ENCODE data around the gene SRSF5.
"Not testable (repeated sequence)": the region's sequence is repeated elsewhere in the genome, so short reads cannot be mapped to it uniquely, and the experiment has no call there.

Gene SRSF5

GRCh38 chr14:69766984-69767368, at the start of gene SRSF5:
SRSF5 (plus strand) TSS chr14:69767142; CDS start chr14:69768157, 1,015 bp downstream.
- peak; percentile 95 for DNase-seq

DNA sequence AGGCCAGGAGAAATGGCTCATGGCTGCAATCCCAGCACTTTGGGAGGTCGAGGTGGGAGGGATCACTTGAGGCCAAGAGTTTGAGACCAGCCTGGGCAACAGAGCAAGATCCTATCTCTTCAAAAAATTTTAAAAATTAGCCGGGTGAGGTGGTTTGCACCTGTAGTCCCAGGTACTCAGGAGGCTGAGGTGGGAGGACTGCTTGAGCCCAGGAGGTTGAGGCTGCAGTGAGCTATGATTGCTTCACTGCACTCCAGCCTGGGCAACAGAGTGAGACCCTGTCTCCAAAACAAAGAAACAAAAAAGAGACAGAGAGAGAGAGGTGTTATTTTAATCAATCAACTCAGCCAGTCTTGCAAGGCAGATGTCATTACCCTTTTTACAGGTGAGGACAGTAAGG, 48.3 kb upstream of the SRSF5 start:
- DNase-seq = not testable (repeated sequence)

GRCh38 chr14:69719501-69719951, 47.4 kb upstream of the SRSF5 start:
- DNase-seq = no peak

DNA sequence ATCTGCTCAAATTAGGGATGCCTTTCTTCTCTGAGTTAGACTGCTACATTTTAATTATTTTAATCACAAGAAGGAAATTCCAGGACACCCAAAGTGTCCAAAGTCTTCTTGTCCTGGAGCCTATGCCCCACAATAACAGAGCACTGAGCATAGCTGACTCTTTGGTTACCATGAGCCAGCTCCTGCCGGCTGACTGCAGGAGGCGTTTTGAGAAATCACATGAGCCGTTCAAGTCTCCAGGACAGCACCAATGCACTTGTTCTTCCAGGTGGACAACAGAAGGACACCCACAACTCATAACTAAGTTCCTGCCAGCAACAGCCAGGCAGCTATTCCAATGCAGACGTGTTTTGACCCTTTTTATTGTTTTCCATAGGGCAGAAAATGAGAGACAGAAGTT, 46.0 kb upstream of the SRSF5 start:
- no peak for DNase-seq

- peak; percentile 90 for DNase-seq
Measured at GRCh38 chr14:69726761-69727511, 40.0 kb upstream of the SRSF5 start.

DNA sequence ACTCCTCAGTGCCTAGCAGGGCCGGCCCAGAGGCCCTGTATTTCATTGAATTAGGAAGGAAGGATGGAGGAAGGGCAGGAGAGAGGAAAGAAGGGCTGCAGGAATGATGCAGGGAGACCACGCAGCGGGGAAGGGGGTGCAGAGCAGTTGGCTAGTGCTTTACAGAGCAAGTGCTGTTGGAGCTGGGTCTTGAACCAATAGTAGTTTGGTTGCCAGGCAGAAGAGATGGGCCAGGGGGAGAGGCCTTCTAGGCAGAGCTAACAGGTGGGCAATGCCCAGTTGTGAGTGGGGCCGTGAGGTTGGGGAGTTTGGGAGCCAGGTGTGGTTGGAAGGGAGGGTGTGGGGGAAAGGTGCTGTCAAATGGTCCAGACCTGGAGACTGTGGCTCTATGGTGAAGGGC, 39.1 kb upstream of the SRSF5 start:
- no peak for DNase-seq

DNA sequence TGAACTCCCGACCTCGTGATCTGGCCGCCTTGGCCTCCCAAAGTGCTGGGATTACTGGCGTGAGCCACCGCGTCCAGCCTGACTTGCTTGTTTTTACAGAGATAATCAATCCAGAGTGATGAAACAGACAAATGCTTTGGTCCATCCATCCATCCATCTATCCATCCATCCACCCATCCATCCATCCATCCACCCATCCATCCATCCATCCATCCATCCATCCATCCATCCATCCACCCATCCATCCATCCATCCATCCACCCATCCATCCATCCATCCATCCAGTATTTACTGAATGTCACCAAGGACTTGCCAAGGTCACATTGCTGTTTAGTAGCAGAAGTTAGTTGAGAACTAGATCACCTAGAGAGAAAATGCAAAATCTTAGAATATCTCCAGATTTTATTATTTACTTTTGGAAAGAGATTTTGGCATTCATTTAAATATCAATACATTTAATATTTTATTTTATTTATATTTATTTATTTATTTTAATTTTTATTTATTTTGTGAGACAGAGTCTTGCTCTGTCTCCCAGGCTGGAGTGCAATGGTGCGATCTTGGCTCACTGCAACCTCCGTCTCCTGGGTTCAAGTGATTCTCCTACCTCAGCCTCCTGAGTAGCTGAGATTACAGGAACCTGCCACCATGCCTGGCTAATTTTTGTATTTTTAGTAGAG, 34.9 kb upstream of the SRSF5 start:
- not testable (repeated sequence) for DNase-seq

DNA sequence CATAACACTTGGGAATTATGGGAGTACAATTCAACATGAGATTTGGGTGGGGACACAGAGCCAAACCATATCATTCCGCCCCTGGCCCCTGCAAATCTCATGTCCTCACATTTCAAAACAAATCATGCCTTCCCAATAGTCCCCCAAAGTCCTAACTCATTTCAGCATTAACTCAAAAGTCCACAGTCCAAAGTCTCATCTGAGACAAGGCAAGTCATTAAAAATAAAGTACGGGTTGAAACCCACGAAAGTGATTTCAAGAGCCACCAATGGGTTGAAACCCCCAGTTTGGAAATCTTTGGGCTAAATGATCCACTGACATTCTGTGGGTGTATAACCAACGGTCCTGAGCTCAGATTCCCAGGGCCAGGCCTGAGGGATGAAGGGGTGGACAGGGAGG, 30.5 kb upstream of the SRSF5 start:
- not testable (repeated sequence) for DNase-seq

DNA sequence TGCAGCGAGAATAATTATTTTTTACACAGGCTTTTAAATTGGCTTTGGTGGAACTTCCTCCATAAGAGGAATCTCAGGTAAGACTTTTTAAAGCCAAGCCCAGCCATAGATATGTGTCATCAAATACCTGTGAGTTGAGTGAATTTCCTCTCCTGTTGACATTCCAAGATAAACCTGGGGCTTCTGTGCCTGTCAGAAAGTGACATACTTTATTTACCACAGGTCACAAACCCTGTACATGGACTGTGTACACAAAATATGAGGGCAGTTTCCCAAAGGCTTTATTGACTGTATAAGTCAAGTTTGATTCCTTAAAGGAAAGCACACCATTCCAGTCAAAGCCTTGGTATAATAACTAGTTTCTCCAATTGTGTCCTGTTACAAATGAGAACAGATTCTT, 25.9 kb upstream of the SRSF5 start:
- no peak for DNase-seq

- no peak for DNase-seq
Measured at GRCh38 chr14:69749956-69750355, 17.0 kb upstream of the SRSF5 start.

DNA sequence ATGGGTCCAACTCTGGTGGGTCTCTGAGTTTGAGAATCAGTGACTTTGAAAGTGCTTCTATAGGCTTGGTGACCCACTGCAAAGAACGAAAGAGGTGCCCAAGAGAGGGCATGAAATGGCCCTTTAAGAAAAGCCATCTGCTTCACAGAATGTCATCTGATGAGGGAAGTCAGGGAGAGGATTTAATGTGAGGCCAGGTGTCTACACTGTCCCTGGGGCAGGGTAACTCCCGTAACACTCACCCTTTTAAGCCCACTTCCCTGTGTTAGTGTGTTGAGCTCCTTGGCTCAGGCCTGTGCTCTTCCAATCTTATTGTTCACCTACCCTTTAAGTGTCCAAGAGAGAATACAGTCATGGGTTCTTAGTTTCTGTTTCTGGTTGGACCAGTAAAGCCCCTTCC, 16.4 kb upstream of the SRSF5 start:
- no peak for DNase-seq

GRCh38 chr14:69752773-69753172, 14.2 kb upstream of the SRSF5 start:
- no peak for DNase-seq

DNA sequence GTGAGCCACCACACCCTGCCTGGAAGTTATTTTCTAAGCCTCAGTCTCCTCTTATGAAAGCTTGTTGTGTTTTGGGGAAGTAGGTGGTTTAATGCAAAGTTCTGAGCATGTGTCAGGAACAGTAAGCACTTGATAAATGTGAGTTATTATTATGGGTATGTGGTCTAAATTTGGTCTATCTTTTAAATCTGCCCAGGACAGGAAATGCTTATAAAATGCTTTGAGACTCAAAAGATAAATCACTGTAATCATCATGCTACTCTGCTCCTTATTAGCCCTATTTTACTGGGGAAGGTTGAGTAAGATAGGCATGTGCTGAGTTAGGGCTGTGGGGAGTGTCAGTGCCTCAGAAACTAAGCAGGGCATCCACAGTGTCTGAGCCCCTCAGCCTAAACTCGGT, 13.1 kb upstream of the SRSF5 start:
- DNase-seq = no peak

- no peak for DNase-seq
Measured at GRCh38 chr14:69754487-69754886, 12.5 kb upstream of the SRSF5 start.

- no peak for DNase-seq
Measured at GRCh38 chr14:69755296-69755695, 11.6 kb upstream of the SRSF5 start.

GRCh38 chr14:69755784-69756183, 11.2 kb upstream of the SRSF5 start:
- peak; percentile 10 for DNase-seq

GRCh38 chr14:69756298-69756697, 10.6 kb upstream of the SRSF5 start:
- DNase-seq = no peak

- DNase-seq = no peak
Measured at GRCh38 chr14:69760810-69761209, 6.1 kb upstream of the SRSF5 start.

DNA sequence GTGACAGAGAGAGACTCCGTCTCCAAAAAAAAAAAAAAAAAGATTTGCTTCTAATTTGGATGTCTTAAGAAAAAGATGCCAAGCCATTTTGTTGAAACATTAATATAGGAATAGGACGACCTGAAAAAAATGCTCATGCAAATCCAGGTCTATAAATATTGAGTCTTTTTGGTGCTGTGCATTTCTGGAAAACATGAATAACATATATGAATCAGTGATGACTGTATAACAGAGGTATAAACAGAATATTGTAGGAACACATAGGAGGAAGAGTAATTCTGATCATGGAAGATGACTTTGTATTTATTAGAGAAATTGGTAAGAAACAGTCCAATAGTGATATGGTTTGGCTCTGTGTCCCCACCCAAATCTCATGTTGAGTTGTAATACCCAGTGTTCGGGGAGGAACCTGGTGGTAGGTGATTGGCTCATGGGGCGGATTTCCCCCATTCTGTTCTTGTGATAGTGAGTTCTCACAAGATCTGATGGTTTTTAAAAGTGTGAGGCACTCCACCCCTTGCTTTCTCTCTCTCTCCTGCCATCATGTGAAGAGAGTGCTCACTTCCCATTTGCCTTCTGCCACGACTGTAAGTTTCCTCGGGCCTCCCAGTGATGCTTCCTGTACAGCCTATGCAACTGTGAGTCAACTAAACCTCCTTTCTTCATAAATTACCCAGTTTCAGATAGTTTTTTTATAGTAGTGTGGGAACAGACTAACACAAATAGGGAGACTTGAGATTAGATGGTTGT, 3.0 kb upstream of the SRSF5 start:
- DNase-seq = no peak

DNA sequence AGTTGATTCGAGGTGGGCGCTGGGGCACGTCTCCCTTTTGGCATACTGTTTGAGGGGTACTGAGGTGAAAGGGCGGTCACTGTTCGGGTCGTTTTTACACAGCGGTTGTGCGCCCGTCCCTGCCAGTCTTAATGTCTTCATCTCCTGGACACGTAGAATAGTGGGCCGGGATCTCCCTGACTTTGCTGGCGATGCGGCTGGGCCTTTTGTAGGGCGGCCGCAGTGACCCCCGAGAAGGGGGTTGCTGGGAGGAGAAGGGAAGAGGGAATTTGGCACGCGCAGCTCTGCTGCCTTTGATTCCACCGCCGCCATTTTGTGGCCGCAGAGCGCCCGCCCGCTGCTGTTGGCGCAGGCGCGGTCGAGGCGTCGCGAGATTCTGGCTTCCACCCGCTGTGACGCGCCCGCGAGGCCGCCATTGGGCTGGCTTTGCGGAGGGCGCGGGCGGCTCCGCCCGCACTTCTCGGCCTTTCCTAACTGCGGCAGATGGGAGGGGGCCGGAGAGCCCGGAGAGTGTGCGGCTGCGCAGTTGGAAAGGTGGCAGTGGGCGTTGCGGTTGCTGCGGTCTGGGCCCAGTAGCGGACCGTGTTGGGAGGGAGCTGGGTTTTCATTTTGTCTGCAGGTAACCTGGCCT, 542 bp downstream of the SRSF5 start:
- DNase-seq = peak; percentile 91

GRCh38 chr14:69768873-69769272, 1.9 kb downstream of the SRSF5 start:
- no peak for DNase-seq

- no peak for DNase-seq
Measured at GRCh38 chr14:69769623-69770022, 2.7 kb downstream of the SRSF5 start.

- DNase-seq = no peak
Measured at GRCh38 chr14:69770559-69770958, 3.6 kb downstream of the SRSF5 start.

All from CD4-positive, alpha-beta T cell treated with Interleukin-17A for 4 hours (primary cell).